GM12878 (cell line): ENCODE results near the gene IGSF23. TPM values are rescaled to one million over a fixed set of nuclear protein-coding genes. Genes with fewer than 3 reads are reported as not detected.
"Not testable (repeated sequence)": the region's sequence is repeated elsewhere in the genome, so short reads cannot be mapped to it uniquely, and the experiment has no call there.

Source experiments
- ATAC-seq: fragments of 200-7000 bp; cut with Tn5 transposase; 3 replicates; pipeline ENCODE4 v1.9.1; 2020; ENCODE audit warnings: mild to moderate bottlenecking, moderate library complexity
- BruUV-seq: library from RNA; stranded (reverse); fragments of 400-500 nt; replicated peaks from 2 replicates; lab custom pipeline; 2021; lab: Mats Ljungman, UMichigan
- CTCF ChIA-PET: fragments of 300-600 bp; sonication (Branson Sonifier 250); formaldehyde crosslinking; extraction: SDS; loops from one replicate; lab custom pipeline; 2021; ENCODE audit warnings: inconsistent platforms; lab: Yijun Ruan, JAX
- POLR2A ChIA-PET: fragments of 350-600 bp; formaldehyde crosslinking; extraction: SDS; loops from one replicate; lab custom pipeline; 2021; ENCODE audit warnings: inconsistent platforms; lab: Charles Lee
- RAD21 ChIA-PET: fragments of 300-600 bp; sonication (Branson Sonifier 250); formaldehyde crosslinking; loops from one replicate; lab custom pipeline; 2023; ENCODE audit warnings: antibody characterized with exemption; ENCODE audit not compliant: unreplicated experiment; lab: Charles Lee
- SMC1A ChIA-PET: fragments of 300-600 bp; sonication (Branson Sonifier 250); formaldehyde crosslinking; loops from one replicate; lab custom pipeline; 2023; ENCODE audit not compliant: unreplicated experiment, uncharacterized antibody; lab: Charles Lee
- DNase-seq: peaks from one replicate; pipeline ENCODE4 v3.0.0-alpha.2; 2011; ENCODE audit warnings: low read depth, low spot score
- FAIRE-seq: peaks from 3 replicates; lab custom pipeline; 2011; peaks lifted over from hg19 to GRCh38; lab: Jason Lieb, UNC
- H2AFZ ChIP-seq: 2 replicates; pipeline ENCODE4 v1.6.0; 2011; ENCODE audit warnings: low read depth, low read length, control low read depth; ENCODE audit not compliant: control insufficient read depth
- H3K27ac ChIP-seq: 2 replicates; pipeline ENCODE4 v1.5.1; 2011; ENCODE audit warnings: control low read depth; ENCODE audit not compliant: control insufficient read depth, insufficient read depth
- H3K27me3 ChIP-seq, 2 experiments: replicated peaks in 1 of 2; 2 replicates each; pipeline versions ENCODE4 v1.6.0 to v1.6.1; 2011; ENCODE audit warnings: low read length in 1 of 2; ENCODE audit not compliant: control insufficient read depth in 2 of 2, insufficient read depth in 2 of 2
- H3K36me3 ChIP-seq, 2 experiments: 2 replicates each; pipeline ENCODE4 v1.5.1; 2011; ENCODE audit warnings: low read length in 1 of 2; ENCODE audit not compliant: control insufficient read depth in 2 of 2, insufficient read depth in 2 of 2
- H3K4me1 ChIP-seq: 2 replicates; pipeline ENCODE4 v1.6.1; 2011; ENCODE audit warnings: mild to moderate bottlenecking, low read length, moderate library complexity, mixed read lengths; ENCODE audit not compliant: control insufficient read depth, insufficient read depth
- H3K4me2 ChIP-seq: 2 replicates; pipeline ENCODE4 v1.6.0; 2011; ENCODE audit warnings: control low read depth; ENCODE audit not compliant: control insufficient read depth, insufficient read depth
- H3K4me3 ChIP-seq: fragments of 200-600 bp; sonication (generic); 2 replicates; pipeline ENCODE4 v1.5.1; 2016
- H3K79me2 ChIP-seq: 2 replicates; pipeline ENCODE4 v1.6.0; 2011; ENCODE audit warnings: low read length; ENCODE audit not compliant: control insufficient read depth, insufficient read depth
- H3K9ac ChIP-seq: 2 replicates; pipeline ENCODE4 v1.8.0; 2011; ENCODE audit warnings: low read length, control low read depth, mixed read lengths; ENCODE audit not compliant: control insufficient read depth, insufficient read depth
- H3K9me3 ChIP-seq: replicated peaks from 3 replicates; pipeline ENCODE4 v1.5.1; 2011; ENCODE audit warnings: mild to moderate bottlenecking, low read length; ENCODE audit not compliant: control insufficient read depth, insufficient read depth
- H4K20me1 ChIP-seq: 2 replicates; pipeline ENCODE4 v1.6.0; 2011; ENCODE audit not compliant: control insufficient read depth, insufficient read depth
- BACH1 ChIP-seq: fragments of 450-650 bp; IDR thresholded peaks from 2 replicates; pipeline ENCODE4 v1.6.1; 2017; ENCODE audit warnings: mild to moderate bottlenecking, borderline replicate concordance
- BCL3 ChIP-seq: IDR thresholded peaks from 2 replicates; pipeline ENCODE4 v1.6.1; 2011; ENCODE audit warnings: borderline replicate concordance, low read depth, mild to moderate bottlenecking, moderate library complexity, low read length; ENCODE audit not compliant: insufficient read depth, poor library complexity, severe bottlenecking
- CBFB ChIP-seq: IDR thresholded peaks from 2 replicates; pipeline ENCODE4 v1.6.1; 2016; ENCODE audit warnings: antibody characterized with exemption, low read depth
- E2F4 ChIP-seq: IDR thresholded peaks from 2 replicates; pipeline ENCODE4 v1.6.1; 2012; ENCODE audit warnings: low read depth, low read length, improper control_type of control experiment
- HDAC6 ChIP-seq: fragments of 200-600 bp; sonication (generic); IDR thresholded peaks from one replicate; pipeline ENCODE4 v1.8.0; 2017; ENCODE audit warnings: antibody characterized with exemption; ENCODE audit not compliant: unreplicated experiment
- MEF2B ChIP-seq: fragments of 450-650 bp; IDR thresholded peaks from 2 replicates; pipeline ENCODE4 v1.6.1; 2018; ENCODE audit warnings: mild to moderate bottlenecking, moderate library complexity; ENCODE audit not compliant: partially characterized antibody, poor library complexity, severe bottlenecking
- MLLT1 ChIP-seq: fragments of 450-650 bp; IDR thresholded peaks from 2 replicates; pipeline ENCODE4 v1.6.1; 2016; ENCODE audit warnings: mild to moderate bottlenecking
- POLR2AphosphoS2 ChIP-seq: IDR thresholded peaks from 2 replicates; pipeline ENCODE4 v1.6.1; 2011; ENCODE audit warnings: low read depth, mild to moderate bottlenecking, low read length, improper control_type of control experiment, moderate library complexity
- RCOR1 ChIP-seq: conservative IDR thresholded peaks from 2 replicates; pipeline ENCODE4 v1.6.1; 2012; ENCODE audit warnings: low read depth, low read length, improper control_type of control experiment
- SMC3 ChIP-seq: IDR thresholded peaks from 2 replicates; pipeline ENCODE4 v1.6.1; 2011; ENCODE audit warnings: low read length, improper control_type of control experiment, borderline replicate concordance
- SPI1 ChIP-seq: IDR thresholded peaks from 2 replicates; pipeline ENCODE4 v1.6.1; 2011; ENCODE audit warnings: low read depth, mild to moderate bottlenecking, low read length, moderate library complexity, borderline replicate concordance; ENCODE audit not compliant: insufficient read depth
- ZNF24 ChIP-seq: fragments of 450-650 bp; IDR thresholded peaks from 2 replicates; pipeline ENCODE4 v1.6.1; 2017; ENCODE audit warnings: antibody characterized with exemption, mild to moderate bottlenecking
- WGBS: methylation state at CpG from one replicate; pipeline ENCODE4 v1.1.6; 2016; ENCODE audit warnings: low lambda C conversion rate; ENCODE audit not compliant: insufficient replicate concordance, insufficient coverage; ENCODE audit errors: missing lambda C conversion rate; 5-methylcytosine and 5-hydroxymethylcytosine counted together
- in situ Hi-C: fragments of 300-500 bp; cut with MboI; formaldehyde crosslinking; loops from 9 replicates; pipeline ENCODE4 v1.14.3; 2018; ENCODE audit warnings: mixed read lengths
- intact Hi-C: fragments of 100-400 bp; cut with micrococcal nuclease; formaldehyde crosslinking; loops from one replicate; pipeline ENCODE4 v1.14.2; 2022; ENCODE audit not compliant: unreplicated experiment
- polyA plus RNA-seq, 11 experiments: library from polyadenylated mRNA; depleted of rRNA in 4 of 11; unstranded in 6 of 11; stranded (reverse) in 5 of 11; fragments of >200 nt; fragmentation: Nextera tagmentation in 4 of 11; fragmentation: Illumina TruSeq in 1 of 11; extraction: Ambion mirVana in 4 of 11; extraction: Trizol in 1 of 11; gene quantifications; 1 replicate in 1 of 11; 2 replicates in 10 of 11; pipeline versions ENCODE4 v1.2.1 to v1.2.3, GENCODE V29; 2011 to 2016; ENCODE audit warnings: inconsistent platforms in 2 of 11, missing spikeins in 2 of 11, low read depth in 1 of 11
- total RNA-seq, 4 experiments: library from RNA; depleted of rRNA in 3 of 4; stranded (reverse); fragments of >200 nt in 3 of 4; fragmentation: Illumina TruSeq in 1 of 4; extraction: Trizol in 1 of 4; gene quantifications; 2 replicates each; pipeline versions ENCODE4 v1.2.1 to v1.2.3, GENCODE V29; 2013 to 2021

The IGSF23 gene
- total and polyA plus RNA-seq, 10 of the 15 experiments (the other 5 are each of a cell fraction or from before 2014, with no cell fraction given), result not detected

- H3K27ac ChIP-seq, FAIRE-seq, BruUV-seq, ATAC-seq, H2AFZ ChIP-seq, H4K20me1 ChIP-seq, H3K27me3 ChIP-seq, in situ Hi-C loops, H3K9me3 ChIP-seq, H3K4me2 ChIP-seq, H3K4me3 ChIP-seq, H3K4me1 ChIP-seq, H3K36me3 ChIP-seq, intact Hi-C loops, SMC1A ChIA-PET, H3K79me2 ChIP-seq, POLR2A ChIA-PET, H3K9ac ChIP-seq, DNase-seq: not testable (repeated sequence)
- RAD21 ChIA-PET, result interaction anchor here (1.0 kb wide), 1 partner anchor 179 kb away, joined by 3 read pairs; no protein-coding TSS in a partner anchor
- CTCF ChIA-PET, result interaction anchor here (1.0 to 1.9 kb wide), 2 partner anchors 20 to 66 kb away, joined by 3 to 9 read pairs; no protein-coding TSS in a partner anchor
- 14% methylated on average over 9 of the region's 9 CpGs for WGBS
Measured at GRCh38 chr19:44591340-44591993, 21.9 kb upstream of the IGSF23 start.

- no peaks in the 10 kb centered on the region for H3K27me3 ChIP-seq
- in situ Hi-C loops, result no loop called here
- DNase-seq (no peak), FAIRE-seq (no peak), ATAC-seq (no peak)
- H3K9ac ChIP-seq, result no peak overlapping the region
- intact Hi-C loops, result no loop called here
- H3K79me2 ChIP-seq, result no peaks in the 10 kb centered on the region
- SMC1A ChIA-PET, result no interaction called here
- POLR2A ChIA-PET, result no interaction called here
- TF ChIP-seq BCL3 (no peak), BACH1 (no peak), E2F4 (no peak), MEF2B (no peak), CBFB (no peak), MLLT1 (no peak), SMC3 (no peak), RCOR1 (no peak), ZNF24 (no peak), HDAC6 (no peak), POLR2AphosphoS2 (no peak), SPI1 (no peak)
- no peaks in the 10 kb centered on the region for H3K36me3 ChIP-seq
- H3K4me3 ChIP-seq, result no peak overlapping the region
- no peak overlapping the region for H3K27ac ChIP-seq
- CTCF ChIA-PET, result interaction anchor here (1.0 to 1.1 kb wide), 2 partner anchors 11 to 65 kb away, joined by 3 read pairs; no protein-coding TSS in a partner anchor
- H2AFZ ChIP-seq, result no peak overlapping the region
- no peak overlapping the region for H3K4me2 ChIP-seq
- H3K4me1 ChIP-seq, result no peaks in the 10 kb centered on the region
- 0% methylated on average over 2 of the region's 2 CpGs for WGBS
- BruUV-seq, result no TSS peak
- no peaks in the 10 kb centered on the region for H4K20me1 ChIP-seq
- RAD21 ChIA-PET, result interaction anchor here (1.0 kb wide), 1 partner anchor 178 kb away, joined by 3 read pairs; no protein-coding TSS in a partner anchor
- H3K9me3 ChIP-seq, result no peaks in the 10 kb centered on the region; the same call in 2 of the 3 replicates
Measured at GRCh38 chr19:44592451-44592890, 20.9 kb upstream of the IGSF23 start.
